Smooth muscle cell (in vitro differentiated cells): ENCODE measurements around the gene C3orf18. TPM values are rescaled to one million over a fixed set of nuclear protein-coding genes. Genes with fewer than 3 reads are reported as not detected.

Experiments used
- DNase-seq: peaks from one replicate; lab custom pipeline; 2025; ENCODE audit not compliant: unreplicated experiment; lab: John Stamatoyannopoulos, UW
- H2AFZ ChIP-seq: fragments of 200-600 bp; sonication (generic); 2 replicates; pipeline ENCODE4 v1.6.0; 2016; ENCODE audit warnings: antibody characterized with exemption, low read depth, mild to moderate bottlenecking
- H3F3A ChIP-seq: fragments of 200-600 bp; sonication (generic); 2 replicates; pipeline ENCODE4 v1.6.0; 2017; ENCODE audit warnings: antibody characterized with exemption, low read depth
- H3K27ac ChIP-seq: fragments of 200-600 bp; sonication (generic); 2 replicates; pipeline ENCODE4 v1.5.1; 2016; ENCODE audit warnings: low read depth, mild to moderate bottlenecking
- H3K27me3 ChIP-seq: fragments of 200-600 bp; sonication (generic); 2 replicates; pipeline ENCODE4 v1.6.1; 2016; ENCODE audit warnings: low read depth, mild to moderate bottlenecking
- H3K36me3 ChIP-seq: fragments of 200-600 bp; sonication (generic); 2 replicates; pipeline ENCODE4 v1.5.1; 2016; ENCODE audit warnings: low read depth
- H3K4me1 ChIP-seq: fragments of 200-600 bp; sonication (generic); 2 replicates; pipeline ENCODE4 v1.5.1; 2016; ENCODE audit warnings: low read depth
- H3K4me2 ChIP-seq: fragments of 200-600 bp; sonication (generic); 2 replicates; pipeline ENCODE4 v1.6.0; 2016; ENCODE audit warnings: mild to moderate bottlenecking
- H3K4me3 ChIP-seq: fragments of 200-600 bp; sonication (generic); 2 replicates; pipeline ENCODE4 v1.5.1; 2016; ENCODE audit warnings: mild to moderate bottlenecking
- H3K79me2 ChIP-seq: fragments of 200-600 bp; sonication (generic); 2 replicates; pipeline ENCODE4 v1.6.0; 2016; ENCODE audit warnings: low read depth, mild to moderate bottlenecking
- H3K9ac ChIP-seq: fragments of 200-600 bp; sonication (generic); 2 replicates; pipeline ENCODE4 v1.6.0; 2016; ENCODE audit warnings: low read depth
- H3K9me3 ChIP-seq: fragments of 200-600 bp; sonication (generic); replicated peaks from 2 replicates; pipeline ENCODE4 v1.5.1; 2016; ENCODE audit warnings: low read depth
- H4K20me1 ChIP-seq: fragments of 200-600 bp; sonication (generic); 2 replicates; pipeline ENCODE4 v1.6.0; 2016; ENCODE audit warnings: low read depth
- CTCF ChIP-seq: fragments of 200-600 bp; sonication (generic); IDR thresholded peaks from 2 replicates; pipeline ENCODE4 v1.5.1; 2017; ENCODE audit warnings: borderline replicate concordance, mild to moderate bottlenecking, antibody characterized with exemption; ENCODE audit not compliant: insufficient read depth, poor library complexity, severe bottlenecking
- WGBS: methylation state at CpG from one replicate; pipeline ENCODE4 v1.1.7; 2016; ENCODE audit warnings: low lambda C conversion rate; 5-methylcytosine and 5-hydroxymethylcytosine counted together
- polyA plus RNA-seq: library from polyadenylated mRNA; unstranded; fragments of >200 nt; fragmentation: Nextera tagmentation; extraction: Ambion mirVana; gene quantifications from 2 replicates; pipeline ENCODE4 v1.2.1, GENCODE V29; 2016
- total RNA-seq: library from RNA; depleted of rRNA; stranded (reverse); fragments of >200 nt; gene quantifications from 2 replicates; pipeline ENCODE4 v1.2.3, GENCODE V29; 2014

Gene C3orf18
- total and polyA plus RNA-seq, 2 experiments from 2014 or later = 8.7 to 20.0 TPM

GRCh38 chr3:50549226-50549625 lies 18.3 kb downstream of the C3orf18 start:
- Histone ChIP-seq H3K4me1 (no peaks in the 10 kb centered on the region), H3K9me3 (no peaks in the 10 kb centered on the region), H3K79me2 (no peaks in the 10 kb centered on the region), H3K4me2 (no peak overlapping the region), H3K27ac (no peak overlapping the region), H4K20me1 (no peaks in the 10 kb centered on the region), H3F3A (no peaks in the 10 kb centered on the region), H3K27me3 (no peaks in the 10 kb centered on the region), H3K4me3 (no peak overlapping the region), H3K9ac (no peak overlapping the region), H3K36me3 (no peaks in the 10 kb centered on the region), H2AFZ (no peak overlapping the region)
- no peak for TF ChIP-seq CTCF
- no peak for DNase-seq
- WGBS = 82% methylated on average over 3 of the region's 3 CpGs

GRCh38 chr3:50545781-50546180 lies 21.8 kb downstream of the C3orf18 start:
- no peaks in the 10 kb centered on the region for H3K4me1 ChIP-seq
- H3K27me3 ChIP-seq = no peaks in the 10 kb centered on the region
- H3K4me3 ChIP-seq = no peak overlapping the region
- H2AFZ ChIP-seq = no peak overlapping the region
- no peaks in the 10 kb centered on the region for H3K36me3 ChIP-seq
- H4K20me1 ChIP-seq = no peaks in the 10 kb centered on the region
- DNase-seq = no peak
- WGBS = 76% methylated on average over 1 of the region's 1 CpG
- H3F3A ChIP-seq = no peaks in the 10 kb centered on the region
- no peak for TF ChIP-seq CTCF
- H3K79me2 ChIP-seq = no peaks in the 10 kb centered on the region
- H3K27ac ChIP-seq = no peak overlapping the region
- no peak overlapping the region for H3K9ac ChIP-seq
- no peaks in the 10 kb centered on the region for H3K9me3 ChIP-seq
- H3K4me2 ChIP-seq = no peak overlapping the region

GRCh38 chr3:50542177-50543034 lies 25.1 kb downstream of the C3orf18 start:
- peak; percentile 37 for DNase-seq
- 50% methylated on average over 2 of the region's 2 CpGs for WGBS
- peaks cover 9% of the 10 kb centered on the region for H3K4me1 ChIP-seq
- no peaks in the 10 kb centered on the region for H3F3A ChIP-seq
- H3K9me3 ChIP-seq = no peaks in the 10 kb centered on the region
- H2AFZ ChIP-seq = no peak overlapping the region
- TF ChIP-seq CTCF = peak; percentile 84
- no peak overlapping the region for H3K27ac ChIP-seq
- peaks cover 7% of the 10 kb centered on the region for H3K27me3 ChIP-seq
- H3K79me2 ChIP-seq = no peaks in the 10 kb centered on the region
- H3K36me3 ChIP-seq = no peaks in the 10 kb centered on the region
- H4K20me1 ChIP-seq = no peaks in the 10 kb centered on the region
- no peak overlapping the region for H3K4me3 ChIP-seq
- no peak overlapping the region for H3K4me2 ChIP-seq
- no peak overlapping the region for H3K9ac ChIP-seq
